ENCODE results near the gene THAP11.

DNA sequence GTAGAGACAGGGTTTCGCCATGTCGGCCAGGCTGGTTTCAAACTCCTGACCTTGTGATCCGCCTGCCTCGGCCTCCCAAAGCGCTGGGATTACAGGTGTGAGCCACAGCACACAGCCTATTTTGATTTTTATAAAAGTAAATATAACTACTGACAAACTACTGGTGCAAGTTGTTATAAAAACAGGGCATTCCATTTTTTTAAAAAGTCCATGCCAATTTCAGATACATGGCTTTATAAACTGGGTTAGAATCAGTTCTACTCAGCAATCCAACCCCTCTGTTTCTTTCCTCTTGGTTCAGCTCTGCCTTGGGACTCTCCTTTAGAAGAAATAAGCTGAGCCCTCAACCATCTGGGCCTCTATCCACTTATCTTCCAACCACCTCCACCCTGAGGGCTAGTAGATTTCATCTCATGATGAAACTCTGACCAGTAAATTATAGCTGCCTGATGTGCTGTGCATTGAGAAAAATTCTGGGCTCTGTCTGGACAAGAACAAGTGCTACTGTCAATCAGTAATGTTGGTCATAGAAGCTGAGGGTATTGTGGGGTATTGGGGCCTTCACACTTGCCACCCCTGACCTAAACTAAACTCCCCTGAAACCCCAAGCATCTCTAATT lies 45.9 kb upstream of the THAP11 start:
- TF ChIP-seq, protein P1, sequence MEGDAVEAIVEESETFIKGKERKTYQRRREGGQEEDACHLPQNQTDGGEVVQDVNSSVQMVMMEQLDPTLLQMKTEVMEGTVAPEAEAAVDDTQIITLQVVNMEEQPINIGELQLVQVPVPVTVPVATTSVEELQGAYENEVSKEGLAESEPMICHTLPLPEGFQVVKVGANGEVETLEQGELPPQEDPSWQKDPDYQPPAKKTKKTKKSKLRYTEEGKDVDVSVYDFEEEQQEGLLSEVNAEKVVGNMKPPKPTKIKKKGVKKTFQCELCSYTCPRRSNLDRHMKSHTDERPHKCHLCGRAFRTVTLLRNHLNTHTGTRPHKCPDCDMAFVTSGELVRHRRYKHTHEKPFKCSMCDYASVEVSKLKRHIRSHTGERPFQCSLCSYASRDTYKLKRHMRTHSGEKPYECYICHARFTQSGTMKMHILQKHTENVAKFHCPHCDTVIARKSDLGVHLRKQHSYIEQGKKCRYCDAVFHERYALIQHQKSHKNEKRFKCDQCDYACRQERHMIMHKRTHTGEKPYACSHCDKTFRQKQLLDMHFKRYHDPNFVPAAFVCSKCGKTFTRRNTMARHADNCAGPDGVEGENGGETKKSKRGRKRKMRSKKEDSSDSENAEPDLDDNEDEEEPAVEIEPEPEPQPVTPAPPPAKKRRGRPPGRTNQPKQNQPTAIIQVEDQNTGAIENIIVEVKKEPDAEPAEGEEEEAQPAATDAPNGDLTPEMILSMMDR (conservative IDR thresholded peaks at IDR 0.05 in 1 of 2, IDR thresholded peaks at IDR 0.05 in 1 of 2; ENCODE audit: extremely low read depth in 1 of 2, insufficient read depth in 1 of 2, low read depth in 1 of 2, low read length in 2 of 2), result no peak
- TF ChIP-seq EZH2 (IDR thresholded peaks at IDR 0.05; ENCODE audit: borderline replicate concordance, low read length), result no peak

Measured in mammary epithelial cell (primary cell).